SKM-1 treated with dmso at 0.1 percent for 144 hours (cell line): Measurements from ENCODE around the gene FIGN.

ENCODE experiments used
- DNase-seq: peaks from one replicate; lab custom pipeline; 2025; ENCODE audit not compliant: unreplicated experiment; lab: John Stamatoyannopoulos, UW

The FIGN gene

GRCh38 chr2:163571423-163572102 is 164.2 kb downstream of the FIGN start:
- DNase-seq, result no peak

- DNase-seq, result no peak
Measured at GRCh38 chr2:163570391-163570790, 165.4 kb downstream of the FIGN start.

GRCh38 chr2:163565192-163565591 is 170.6 kb downstream of the FIGN start:
- no peak for DNase-seq

GRCh38 chr2:163564236-163564635 is 171.6 kb downstream of the FIGN start:
- no peak for DNase-seq

GRCh38 chr2:163563336-163563735 is 172.5 kb downstream of the FIGN start:
- DNase-seq, result no peak

- no peak for DNase-seq
Measured at GRCh38 chr2:163558251-163559021, 177.4 kb downstream of the FIGN start.

GRCh38 chr2:163556511-163556910 is 179.3 kb downstream of the FIGN start:
- no peak for DNase-seq

GRCh38 chr2:163554864-163555263 is 180.9 kb downstream of the FIGN start:
- DNase-seq, result no peak

- DNase-seq, result no peak
Measured at GRCh38 chr2:163553601-163554000, 182.2 kb downstream of the FIGN start.

GRCh38 chr2:163552758-163553157 is 183.1 kb downstream of the FIGN start:
- DNase-seq, result no peak

GRCh38 chr2:163551616-163552373 is 184.0 kb downstream of the FIGN start:
- no peak for DNase-seq

- DNase-seq, result no peak
Measured at GRCh38 chr2:163548970-163549369, 186.8 kb downstream of the FIGN start.
